ENCODE results near the gene CBARP. TPM values are rescaled to one million over a fixed set of nuclear protein-coding genes. Genes with fewer than 3 reads are reported as not detected.

Gene CBARP
- total RNA-seq, 1 donor from 2014 or later: 0.96 TPM

DNA sequence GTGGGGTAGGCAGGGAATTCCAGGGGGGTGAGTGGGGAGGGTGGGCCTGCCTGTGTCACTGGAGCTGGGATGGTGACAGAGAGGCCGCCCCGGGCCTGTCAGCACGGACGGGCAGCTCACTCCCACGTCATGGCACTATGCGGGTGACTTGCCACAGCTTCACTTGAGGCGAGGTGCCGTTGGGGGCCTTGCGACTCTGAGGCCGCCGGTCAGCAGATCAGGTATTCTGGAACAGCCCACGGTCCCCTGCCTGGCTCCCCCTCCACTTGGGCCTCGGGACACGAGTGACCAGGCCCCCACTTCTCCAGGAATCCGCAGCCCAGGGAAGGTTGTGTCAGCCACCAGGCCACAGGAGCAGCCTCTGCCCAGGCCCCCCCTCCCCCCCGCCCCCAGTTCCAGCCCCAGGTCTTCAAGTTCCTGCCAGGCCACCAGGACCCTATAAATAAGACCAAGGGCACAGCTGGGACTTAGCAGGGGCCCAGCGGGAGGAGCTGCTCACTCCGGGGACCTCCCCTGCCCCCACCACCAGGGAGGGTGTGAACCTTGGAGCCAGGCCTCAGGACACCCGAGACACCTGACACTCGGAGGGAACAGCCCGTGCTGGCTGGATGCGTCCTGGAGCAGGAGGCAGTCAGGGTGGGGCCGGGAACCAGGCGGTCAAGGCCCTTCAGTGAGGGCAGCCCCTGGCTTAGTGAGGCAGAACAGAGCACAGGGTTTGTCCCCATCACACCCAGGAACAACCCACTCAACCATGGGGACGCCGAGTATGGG, 7.9 kb upstream of the CBARP start:
- DNase-seq: peak; percentile 89
- Histone ChIP-seq H3K9me3 (replicated peaks) (no peaks in the 10 kb centered on the region), H3K4me3 (peak overlapping the region; percentile 90), H3K27me3 (ENCODE audit: low read depth) (no peaks in the 10 kb centered on the region), H3K4me1 (peaks cover 82% of the 10 kb centered on the region), H3K27ac (replicated peaks) (peak overlapping the region; percentile 100), H3K36me3 (peaks cover 10% of the 10 kb centered on the region)
- intact Hi-C loops (cut with micrococcal nuclease): no loop called here
- TF ChIP-seq, protein P1, sequence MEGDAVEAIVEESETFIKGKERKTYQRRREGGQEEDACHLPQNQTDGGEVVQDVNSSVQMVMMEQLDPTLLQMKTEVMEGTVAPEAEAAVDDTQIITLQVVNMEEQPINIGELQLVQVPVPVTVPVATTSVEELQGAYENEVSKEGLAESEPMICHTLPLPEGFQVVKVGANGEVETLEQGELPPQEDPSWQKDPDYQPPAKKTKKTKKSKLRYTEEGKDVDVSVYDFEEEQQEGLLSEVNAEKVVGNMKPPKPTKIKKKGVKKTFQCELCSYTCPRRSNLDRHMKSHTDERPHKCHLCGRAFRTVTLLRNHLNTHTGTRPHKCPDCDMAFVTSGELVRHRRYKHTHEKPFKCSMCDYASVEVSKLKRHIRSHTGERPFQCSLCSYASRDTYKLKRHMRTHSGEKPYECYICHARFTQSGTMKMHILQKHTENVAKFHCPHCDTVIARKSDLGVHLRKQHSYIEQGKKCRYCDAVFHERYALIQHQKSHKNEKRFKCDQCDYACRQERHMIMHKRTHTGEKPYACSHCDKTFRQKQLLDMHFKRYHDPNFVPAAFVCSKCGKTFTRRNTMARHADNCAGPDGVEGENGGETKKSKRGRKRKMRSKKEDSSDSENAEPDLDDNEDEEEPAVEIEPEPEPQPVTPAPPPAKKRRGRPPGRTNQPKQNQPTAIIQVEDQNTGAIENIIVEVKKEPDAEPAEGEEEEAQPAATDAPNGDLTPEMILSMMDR (IDR thresholded peaks at IDR 0.05; ENCODE audit: borderline replicate concordance): no peak

DNA sequence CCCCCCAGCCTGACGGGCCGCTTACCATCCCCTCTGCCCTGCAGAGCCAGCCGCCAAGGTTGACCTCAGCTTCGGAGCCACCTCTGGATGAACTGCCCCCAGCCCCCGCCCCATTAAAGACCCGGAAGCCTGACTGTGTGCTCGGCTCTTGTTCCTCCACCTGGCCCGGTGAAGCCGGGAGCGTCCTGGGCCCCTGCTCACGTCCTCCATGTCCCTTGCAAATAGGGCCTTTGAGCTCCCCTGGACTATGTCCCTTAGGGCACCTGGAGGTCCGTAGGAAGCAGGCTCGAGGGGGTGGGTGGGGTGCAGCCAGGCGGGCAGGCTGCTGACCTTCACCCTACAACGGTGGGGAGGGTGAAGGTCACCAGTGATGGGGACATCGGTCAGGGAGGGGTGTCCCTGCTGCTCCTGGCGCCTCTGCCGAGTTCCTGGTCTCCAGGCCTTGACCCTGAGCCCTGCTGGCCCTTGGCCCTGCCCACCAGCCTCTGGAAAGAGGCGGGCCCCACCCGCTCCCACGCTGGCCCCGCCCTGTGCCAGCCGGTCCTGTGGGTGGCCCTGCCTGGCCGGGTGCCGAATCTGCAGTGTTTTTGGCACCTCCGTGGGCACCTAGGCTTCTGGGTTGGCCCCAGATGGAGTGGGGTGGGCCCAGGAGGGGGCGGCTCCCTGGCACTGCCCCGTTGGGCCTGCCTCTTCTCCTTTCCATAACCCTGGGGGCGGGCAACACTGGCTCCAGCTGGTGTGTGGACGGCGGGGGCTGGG, 7.1 kb upstream of the CBARP start:
- H3K4me1 ChIP-seq: peaks cover 87% of the 10 kb centered on the region
- H3K27me3 ChIP-seq (ENCODE audit: low read depth): no peaks in the 10 kb centered on the region
- H3K27ac ChIP-seq (replicated peaks): peak overlapping the region; percentile 100
- peak overlapping the region; percentile 90 for H3K4me3 ChIP-seq
- DNase-seq: peak; percentile 87
- TF ChIP-seq, protein P1 (IDR thresholded peaks at IDR 0.05; ENCODE audit: borderline replicate concordance): no peak
- intact Hi-C loops (cut with micrococcal nuclease): no loop called here
- H3K36me3 ChIP-seq: peaks cover 2% of the 10 kb centered on the region
- H3K9me3 ChIP-seq (replicated peaks): no peaks in the 10 kb centered on the region

DNA sequence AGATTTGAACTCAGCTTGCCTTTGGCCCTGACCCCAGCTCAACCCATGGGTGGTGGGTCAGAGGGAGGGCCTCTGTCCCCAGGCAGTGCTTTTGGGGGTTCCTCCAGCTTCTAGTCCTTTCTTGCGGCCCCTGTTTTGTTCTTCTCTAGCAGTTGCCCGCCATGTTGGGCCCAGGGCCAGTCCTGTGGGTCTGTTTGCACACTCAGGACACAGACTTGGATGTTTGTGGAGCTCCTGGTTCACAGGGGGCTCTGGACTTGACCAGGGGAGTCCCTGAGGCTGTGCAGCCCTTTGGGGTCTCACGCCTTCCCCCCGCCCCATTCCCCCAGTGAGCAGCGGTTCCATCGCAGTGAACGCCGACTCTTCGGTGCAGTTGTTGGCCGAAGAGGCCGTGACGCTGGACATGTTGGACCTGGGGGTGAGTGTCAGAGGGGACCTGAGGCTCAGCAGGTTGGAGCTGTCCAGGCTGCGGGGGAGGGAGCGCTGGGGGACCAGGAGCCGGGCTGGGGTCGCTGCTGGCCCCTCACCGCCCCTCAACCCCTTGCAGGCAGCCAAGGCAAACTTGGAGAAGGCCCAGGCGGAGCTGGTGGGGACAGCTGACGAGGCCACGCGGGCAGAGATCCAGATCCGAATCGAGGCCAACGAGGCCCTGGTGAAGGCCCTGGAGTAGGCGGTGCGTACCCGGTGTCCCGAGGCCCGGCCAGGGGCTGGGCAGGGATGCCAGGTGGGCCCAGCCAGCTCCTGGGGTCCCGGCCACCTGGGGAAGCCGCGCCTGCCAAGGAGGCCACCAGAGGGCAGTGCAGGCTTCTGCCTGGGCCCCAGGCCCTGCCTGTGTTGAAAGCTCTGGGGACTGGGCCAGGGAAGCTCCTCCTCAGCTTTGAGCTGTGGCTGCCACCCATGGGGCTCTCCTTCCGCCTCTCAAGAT, 6.2 kb upstream of the CBARP start:
- Histone ChIP-seq H3K4me1 (peaks cover 92% of the 10 kb centered on the region), H3K36me3 (no peaks in the 10 kb centered on the region), H3K4me3 (peak overlapping the region; percentile 90), H3K27me3 (ENCODE audit: low read depth) (no peaks in the 10 kb centered on the region), H3K27ac (replicated peaks) (peak overlapping the region; percentile 100), H3K9me3 (replicated peaks) (no peaks in the 10 kb centered on the region)
- TF ChIP-seq, protein P1 (IDR thresholded peaks at IDR 0.05; ENCODE audit: borderline replicate concordance): peak; percentile 98
- peak; percentile 87 for DNase-seq
- intact Hi-C loops (cut with micrococcal nuclease): no loop called here

DNA sequence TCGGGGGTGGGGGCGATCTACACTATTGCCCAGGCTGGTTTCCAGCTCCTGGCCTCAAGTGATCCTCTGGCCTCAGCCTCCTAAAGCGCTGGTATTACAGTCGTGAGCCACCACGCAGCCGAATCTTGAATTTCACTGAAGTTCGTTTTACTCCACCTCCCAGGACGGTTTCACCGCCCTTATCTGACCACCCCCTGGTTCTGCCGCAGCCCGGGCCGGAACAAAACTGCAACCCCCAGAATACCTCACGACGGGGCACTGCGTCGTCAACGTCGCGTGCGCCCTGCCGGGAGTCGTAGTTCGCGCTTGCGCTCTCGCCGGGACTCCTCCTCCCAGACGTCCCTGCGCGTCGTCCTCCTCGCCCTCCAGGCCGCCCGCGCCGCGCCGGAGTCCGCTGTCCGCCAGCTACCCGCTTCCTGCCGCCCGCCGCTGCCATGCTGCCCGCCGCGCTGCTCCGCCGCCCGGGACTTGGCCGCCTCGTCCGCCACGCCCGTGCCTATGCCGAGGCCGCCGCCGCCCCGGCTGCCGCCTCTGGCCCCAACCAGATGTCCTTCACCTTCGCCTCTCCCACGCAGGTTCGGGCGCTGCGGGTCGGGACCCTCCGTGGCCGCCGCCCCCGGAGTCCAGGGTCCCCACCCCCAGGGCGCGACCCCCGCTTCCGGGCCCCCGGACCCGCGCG, 3.8 kb upstream of the CBARP start, which contains the start of gene ATP5F1D:
TSS of gene ATP5F1D (plus strand) at position 335 of the 679 bp plus-strand sequence. CDS start at position 435, 100 bp downstream.
- H3K4me3 ChIP-seq: peak within 1 kb of the TSS; percentile 90
- TF ChIP-seq, protein P1 (IDR thresholded peaks at IDR 0.05; ENCODE audit: borderline replicate concordance): no peak
- DNase-seq: peak; percentile 96
- peak within 1 kb of the TSS; percentile 100 for H3K27ac ChIP-seq (replicated peaks)
- no peaks in the 10 kb centered on the region for H3K9me3 ChIP-seq (replicated peaks)
- intact Hi-C loops (cut with micrococcal nuclease): no loop called here
- no peaks in the 10 kb centered on the region for H3K36me3 ChIP-seq
- peaks cover 6% of the 10 kb centered on the region for H3K27me3 ChIP-seq (ENCODE audit: low read depth)
- peaks cover 87% of the 10 kb centered on the region for H3K4me1 ChIP-seq
